ENCODE data around the gene TESK1.

TESK1 gene

DNA sequence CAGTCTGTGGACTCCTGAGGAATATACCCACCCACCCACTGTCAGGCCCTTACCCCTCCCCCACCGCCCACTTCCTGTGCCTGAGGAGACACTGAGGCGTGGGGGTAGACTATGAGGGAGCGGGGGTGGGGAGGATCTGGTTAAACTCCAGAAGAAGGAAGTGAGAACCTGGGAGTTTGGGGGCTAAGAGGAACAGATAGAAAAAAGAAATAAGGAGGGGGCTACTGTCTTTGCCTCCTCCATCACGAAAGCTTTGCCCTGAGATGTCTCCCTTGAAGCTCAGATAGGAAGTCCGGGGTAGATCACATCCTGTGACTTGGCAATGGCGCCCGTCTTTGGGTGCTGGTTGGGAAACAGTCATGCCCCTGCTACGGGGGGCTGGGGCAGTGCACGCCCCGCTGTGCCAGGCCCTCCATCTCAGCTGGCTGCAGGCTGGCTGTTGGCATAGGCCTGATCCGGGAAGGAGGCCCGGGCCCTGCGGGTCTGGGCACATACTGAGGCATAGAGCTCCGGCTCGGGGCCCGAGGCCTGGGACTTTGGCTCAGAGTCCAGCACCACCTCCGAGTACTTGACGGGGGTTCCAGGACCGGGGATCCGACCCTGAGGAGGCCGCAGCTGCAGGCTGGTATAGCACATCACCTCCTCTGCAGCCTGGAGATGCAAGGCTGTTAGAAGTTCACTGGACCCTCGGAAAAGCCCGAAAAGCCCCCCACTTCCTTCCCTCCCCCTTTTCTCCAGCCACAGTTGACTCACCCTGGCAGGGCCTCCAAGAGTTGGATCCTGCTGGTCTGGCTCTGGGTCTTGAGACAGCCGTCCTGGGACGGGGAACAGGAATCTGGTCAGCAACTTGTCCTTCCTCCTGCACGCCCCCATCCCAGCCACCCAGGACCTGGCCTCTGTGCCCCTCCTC lies 44.6 kb downstream of the TESK1 start:
- no peak for DNase-seq

DNA sequence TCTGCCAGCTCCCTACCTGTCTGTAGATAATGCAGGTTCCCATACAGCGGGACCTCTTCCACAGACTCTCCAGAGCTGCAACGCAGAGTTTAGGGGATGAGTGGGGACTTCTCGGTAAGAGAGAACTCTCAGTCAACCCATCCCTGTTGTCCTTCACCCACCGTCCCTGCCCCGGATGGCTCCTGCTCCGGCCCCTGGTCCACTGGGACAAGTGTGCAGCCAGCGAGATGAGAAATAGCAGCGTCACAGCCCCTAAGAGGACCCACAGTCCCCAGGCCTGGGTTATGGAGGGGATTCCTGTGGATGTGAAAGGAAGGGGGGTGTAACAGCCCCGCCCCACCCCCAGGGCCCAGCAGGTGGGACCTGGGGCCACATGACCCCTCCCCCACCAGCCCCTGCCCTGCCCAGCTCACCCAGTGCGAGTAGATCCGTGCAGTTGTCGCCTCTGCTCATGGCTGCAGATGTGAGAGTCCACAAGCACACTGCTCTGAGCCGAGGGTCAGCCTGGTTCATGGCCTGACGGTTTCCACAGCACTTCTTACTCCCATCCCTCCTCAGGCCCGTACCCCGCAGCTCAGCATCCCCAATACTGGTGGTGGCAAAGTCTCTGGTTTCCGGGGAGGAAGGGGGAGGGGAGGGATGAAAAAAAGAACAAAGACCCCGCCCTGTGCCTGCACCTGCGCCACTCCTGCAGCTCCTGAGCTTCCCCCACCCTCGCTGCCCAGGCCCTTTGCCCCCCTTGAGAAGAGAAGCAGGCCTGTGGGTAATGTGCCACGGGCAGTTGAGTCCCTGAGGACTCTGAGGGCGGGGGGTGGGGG lies 45.5 kb downstream of the TESK1 start, which contains the start of gene SIT1:
TSS of gene SIT1 (minus strand) at position 591 of the 818 bp plus-strand sequence. CDS start at position 513, 78 bp downstream.
- no peak for DNase-seq

DNA sequence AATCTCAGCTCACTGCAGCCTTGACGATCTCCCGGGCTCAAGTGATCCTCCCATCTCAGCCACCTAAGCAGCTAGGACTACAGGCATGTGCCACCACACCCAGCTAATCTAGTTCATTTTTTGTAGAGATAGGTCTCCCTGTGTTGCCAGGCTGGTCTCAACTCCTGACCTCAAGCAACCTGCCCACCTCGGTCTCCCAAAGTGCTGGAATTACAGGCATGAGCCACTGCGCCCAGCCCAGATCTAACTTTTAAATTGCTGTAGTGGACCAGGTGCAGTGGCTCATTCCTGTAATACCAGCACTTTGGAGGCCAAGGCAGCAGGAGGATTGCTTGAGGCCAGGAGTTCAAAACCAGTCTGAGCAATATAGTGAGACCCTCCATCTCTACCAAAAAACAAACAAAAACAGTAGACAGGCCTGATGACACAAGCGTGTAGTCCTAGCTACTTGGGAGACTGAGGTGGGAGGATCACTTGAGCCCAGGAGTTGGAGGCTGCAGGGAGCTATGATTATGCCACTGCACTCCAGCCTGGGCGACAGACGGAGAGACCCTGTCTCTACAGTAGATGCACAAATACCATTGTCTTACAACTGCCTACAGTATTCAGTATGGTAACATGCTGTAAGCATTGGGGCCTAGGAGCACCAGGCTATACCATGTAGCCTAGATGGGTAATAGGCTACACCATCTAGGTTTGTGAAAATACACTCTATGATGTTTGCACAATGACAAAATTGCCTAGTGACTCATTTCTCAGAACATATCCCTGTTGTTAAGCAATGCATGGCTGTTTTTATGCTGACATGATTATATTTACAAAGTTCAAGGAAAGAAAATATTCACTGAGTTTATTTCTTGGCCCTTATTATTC lies 47.1 kb downstream of the TESK1 start:
- no peak for DNase-seq

DNA sequence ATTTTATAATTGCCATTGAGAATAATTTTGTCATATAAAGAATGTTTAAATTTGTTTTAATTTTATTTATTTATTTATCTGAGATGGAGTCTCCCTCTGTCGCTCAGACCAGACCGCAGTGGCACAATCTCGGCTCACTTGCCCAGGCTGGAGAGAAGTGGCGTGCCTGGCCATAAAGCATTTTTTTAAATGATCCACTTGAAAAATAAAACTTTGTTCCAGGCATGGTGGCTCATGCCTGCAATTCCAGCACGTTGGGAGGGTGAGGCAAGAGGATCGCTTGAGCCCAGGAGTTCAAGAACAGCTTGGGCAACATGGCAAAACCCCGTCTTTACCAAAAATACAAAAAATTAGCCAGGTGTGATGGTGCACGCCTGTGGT lies 47.8 kb downstream of the TESK1 start:
- DNase-seq: no peak

DNA sequence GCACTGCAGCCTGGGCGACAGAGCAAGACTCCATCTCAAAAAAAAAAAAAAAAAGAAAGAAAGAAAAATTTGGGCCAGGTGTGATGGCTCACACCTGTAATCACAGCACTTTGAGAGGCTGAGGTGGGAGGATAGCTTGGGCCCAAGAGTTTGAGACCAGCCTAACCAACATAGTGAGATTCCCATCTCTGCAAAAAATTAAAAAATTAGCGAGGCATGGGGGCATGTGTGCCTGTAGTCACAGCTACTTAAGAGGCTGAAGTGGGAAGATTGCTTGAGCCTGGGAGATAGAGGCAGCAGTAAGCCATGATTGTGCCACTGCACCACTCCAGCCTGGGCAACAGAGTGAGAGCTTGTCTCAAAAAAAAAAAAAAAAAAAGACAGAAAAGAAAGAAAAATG lies 48.5 kb downstream of the TESK1 start:
- no peak for DNase-seq

DNA sequence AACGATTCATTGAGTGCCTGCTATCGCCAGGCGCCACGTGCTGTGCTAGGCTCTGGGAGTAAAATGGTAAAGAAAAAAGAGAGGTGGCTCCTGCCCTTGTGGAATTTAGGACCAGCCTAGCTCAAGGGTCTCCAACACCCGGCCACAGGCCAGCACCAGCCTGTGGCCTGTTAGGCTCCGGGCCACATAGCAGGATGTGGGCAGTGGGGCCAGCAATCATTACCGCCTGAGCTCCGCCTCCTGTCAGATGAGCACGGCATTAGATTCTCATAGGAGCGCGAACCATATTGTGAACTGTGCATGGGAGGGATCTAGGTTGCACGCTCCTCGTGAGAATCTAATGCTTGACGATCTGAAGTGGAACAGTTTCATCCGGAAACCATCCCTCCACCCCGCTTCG lies 51.3 kb downstream of the TESK1 start:
- DNase-seq: peak; percentile 30

DNA sequence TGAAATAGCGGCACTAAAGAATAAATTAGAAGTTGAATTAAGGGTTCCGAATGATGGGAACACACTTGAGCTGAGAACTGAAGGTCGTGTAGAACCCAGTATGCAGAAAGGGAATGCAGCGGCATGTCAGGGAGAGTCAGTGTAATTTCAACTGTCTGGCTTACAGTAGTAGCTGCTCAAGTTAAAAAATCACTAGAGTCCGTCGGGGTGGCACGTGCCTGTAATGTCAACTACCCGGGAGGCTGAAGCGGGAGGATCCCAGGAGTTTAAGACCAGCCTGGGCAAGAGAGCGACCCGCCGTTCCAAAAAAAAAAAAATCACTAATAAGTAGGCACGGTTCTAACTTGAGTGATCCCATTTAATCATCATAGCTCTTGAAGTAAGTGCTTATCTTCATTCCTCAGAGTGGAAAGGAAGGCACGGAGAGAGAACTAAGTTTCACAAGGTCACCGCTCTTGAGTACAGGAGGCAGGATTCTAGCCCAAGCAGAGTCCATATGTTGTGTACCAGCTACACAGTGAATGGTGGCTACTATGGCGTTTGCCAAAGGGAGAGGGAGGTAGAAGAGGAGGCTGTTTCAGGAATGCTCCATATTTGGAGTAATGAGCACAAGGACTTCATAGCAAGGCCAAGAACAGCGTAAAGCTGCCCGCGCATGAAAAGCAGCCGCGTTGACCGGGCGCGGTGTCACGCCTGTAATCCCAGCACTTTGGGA lies 51.9 kb downstream of the TESK1 start:
- DNase-seq: peak; percentile 64

DNA sequence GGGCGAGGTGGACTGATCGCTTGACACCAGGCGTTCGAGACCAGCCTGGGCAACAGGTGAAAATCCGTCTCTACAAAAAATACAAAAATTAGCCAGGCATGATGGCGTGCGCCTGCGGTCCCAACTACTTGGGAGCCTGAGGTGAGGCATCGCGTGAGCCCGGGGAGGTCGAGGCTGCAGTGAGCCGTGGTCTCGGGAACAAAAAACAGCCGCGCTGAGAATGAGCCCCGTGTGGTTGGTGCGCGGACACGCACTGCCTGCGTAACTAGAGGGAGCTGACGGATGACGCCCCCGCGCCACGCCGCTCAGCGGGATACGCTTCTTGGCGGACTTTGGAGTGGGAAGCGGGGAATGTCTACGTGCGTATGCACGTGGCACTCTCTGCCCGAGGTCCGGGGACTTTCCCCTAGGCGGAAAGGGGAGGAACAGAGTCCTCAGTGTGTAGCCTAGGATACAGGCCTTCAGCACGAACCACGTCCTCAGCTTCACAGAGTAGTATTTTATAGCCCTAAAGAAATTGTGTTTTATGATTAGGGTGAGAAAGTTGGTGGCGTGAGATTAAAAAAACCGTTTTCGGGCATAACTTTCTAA lies 52.6 kb downstream of the TESK1 start, which contains the start of gene RMRP:
TSS of gene RMRP (minus strand) at position 474 of the 591 bp plus-strand sequence.
- DNase-seq: peak; percentile 99

DNA sequence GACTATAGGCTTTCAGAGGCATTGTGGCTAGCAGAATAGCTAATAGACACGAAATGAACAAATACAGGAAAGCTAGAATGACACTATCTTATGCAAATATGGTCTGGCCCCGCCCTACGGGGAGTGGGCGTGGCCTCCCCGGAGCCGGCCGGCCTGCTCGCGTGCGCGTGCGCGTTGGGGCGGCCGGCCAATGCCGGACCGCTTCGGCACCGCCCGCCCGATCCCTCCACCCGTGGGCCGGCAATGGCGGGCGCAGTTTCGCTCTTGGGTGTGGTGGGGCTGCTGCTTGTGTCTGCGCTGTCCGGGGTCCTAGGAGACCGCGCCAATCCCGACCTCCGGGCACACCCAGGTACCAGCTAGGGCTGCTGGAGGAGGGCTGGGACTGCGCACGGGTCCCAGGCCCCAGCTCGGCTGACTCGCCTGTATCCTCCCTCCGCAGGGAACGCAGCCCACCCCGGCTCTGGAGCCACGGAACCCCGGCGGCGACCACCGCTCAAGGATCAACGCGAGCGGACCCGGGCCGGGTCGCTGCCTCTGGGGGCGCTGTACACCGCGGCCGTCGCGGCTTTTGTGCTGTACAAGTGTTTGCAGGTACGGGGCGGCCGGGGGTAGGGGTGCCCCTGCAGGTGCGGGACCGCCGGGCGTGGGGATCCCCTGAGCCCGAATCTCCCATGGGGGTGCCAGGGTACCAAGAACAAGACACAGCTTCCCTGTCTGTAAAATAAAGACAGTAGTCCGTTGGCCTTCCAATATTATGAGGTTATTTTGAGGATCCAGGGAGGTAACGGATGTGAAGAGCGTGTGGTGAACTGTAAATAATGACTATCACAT lies 53.3 kb downstream of the TESK1 start, which contains the start of gene CCDC107:
TSS of gene CCDC107 (plus strand) at position 156 of the 831 bp plus-strand sequence. CDS start at position 244, 88 bp downstream.
- peak; percentile 89 for DNase-seq

DNA sequence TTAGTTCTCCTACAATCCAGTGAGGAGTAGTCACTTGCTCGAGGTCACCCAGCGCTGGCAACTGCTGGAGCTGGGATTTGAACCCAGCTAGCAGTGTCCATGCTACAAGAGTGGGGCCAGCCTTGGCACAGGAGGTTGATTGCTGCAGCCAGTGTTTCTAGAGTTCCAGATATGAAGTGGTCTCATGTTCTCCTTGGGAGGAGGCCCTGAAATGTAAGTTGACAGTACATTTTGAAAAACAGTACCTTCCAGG lies 53.8 kb downstream of the TESK1 start:
- no peak for DNase-seq

DNA sequence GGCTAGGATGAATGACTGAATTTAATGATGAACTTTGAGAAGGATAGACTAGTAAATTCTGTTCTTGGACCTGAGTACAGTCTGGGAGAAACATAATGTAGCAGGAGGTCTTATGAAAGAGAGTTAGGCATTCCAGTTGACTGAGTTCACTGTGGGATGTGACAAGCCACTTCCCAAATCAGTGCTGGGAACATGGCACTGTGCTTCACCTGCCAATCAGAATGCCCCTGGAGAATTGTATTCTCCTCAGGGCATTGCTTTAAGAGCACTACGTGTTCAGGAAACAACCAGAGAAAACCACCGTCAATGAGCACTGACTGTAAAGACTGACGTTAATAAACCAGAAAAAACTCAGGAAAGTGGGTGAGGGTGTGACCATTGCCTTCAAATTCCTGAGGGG lies 54.3 kb downstream of the TESK1 start:
- no peak for DNase-seq

Data from NCI-H146 (cell line).